HG03025 (cell line): ENCODE measurements around the gene IL1B.

Source experiments
- ATAC-seq: cut with Tn5 transposase; IDR thresholded peaks from one replicate; pipeline ENCODE4 v1.9.1; 2021; ENCODE audit warnings: mild to moderate bottlenecking, moderate library complexity; ENCODE audit not compliant: unreplicated experiment, low FRiP score

IL1B gene

GRCh38 chr2:112787294-112787693 is 49.3 kb downstream of the IL1B start:
- no peak for ATAC-seq

GRCh38 chr2:112784199-112785189 is 52.1 kb downstream of the IL1B start, which contains the start of gene IL1A:
Gene IL1A, minus strand, starts transcription at chr2:112784493. Its CDS starts 723 bp downstream, at chr2:112783770.
- ATAC-seq: no peak

- no peak for ATAC-seq
These were observed 53.3 kb downstream of the IL1B start for GRCh38 chr2:112783187-112783714.

GRCh38 chr2:112782234-112782799 is 54.3 kb downstream of the IL1B start:
- peak; percentile 84 for ATAC-seq
